GM21447 (cell line): ENCODE results near the gene CNTLN.

Experiments
- ATAC-seq: cut with Tn5 transposase; IDR thresholded peaks from one replicate; pipeline ENCODE4 v1.9.1; 2021; ENCODE audit not compliant: unreplicated experiment

CNTLN gene, protein sequence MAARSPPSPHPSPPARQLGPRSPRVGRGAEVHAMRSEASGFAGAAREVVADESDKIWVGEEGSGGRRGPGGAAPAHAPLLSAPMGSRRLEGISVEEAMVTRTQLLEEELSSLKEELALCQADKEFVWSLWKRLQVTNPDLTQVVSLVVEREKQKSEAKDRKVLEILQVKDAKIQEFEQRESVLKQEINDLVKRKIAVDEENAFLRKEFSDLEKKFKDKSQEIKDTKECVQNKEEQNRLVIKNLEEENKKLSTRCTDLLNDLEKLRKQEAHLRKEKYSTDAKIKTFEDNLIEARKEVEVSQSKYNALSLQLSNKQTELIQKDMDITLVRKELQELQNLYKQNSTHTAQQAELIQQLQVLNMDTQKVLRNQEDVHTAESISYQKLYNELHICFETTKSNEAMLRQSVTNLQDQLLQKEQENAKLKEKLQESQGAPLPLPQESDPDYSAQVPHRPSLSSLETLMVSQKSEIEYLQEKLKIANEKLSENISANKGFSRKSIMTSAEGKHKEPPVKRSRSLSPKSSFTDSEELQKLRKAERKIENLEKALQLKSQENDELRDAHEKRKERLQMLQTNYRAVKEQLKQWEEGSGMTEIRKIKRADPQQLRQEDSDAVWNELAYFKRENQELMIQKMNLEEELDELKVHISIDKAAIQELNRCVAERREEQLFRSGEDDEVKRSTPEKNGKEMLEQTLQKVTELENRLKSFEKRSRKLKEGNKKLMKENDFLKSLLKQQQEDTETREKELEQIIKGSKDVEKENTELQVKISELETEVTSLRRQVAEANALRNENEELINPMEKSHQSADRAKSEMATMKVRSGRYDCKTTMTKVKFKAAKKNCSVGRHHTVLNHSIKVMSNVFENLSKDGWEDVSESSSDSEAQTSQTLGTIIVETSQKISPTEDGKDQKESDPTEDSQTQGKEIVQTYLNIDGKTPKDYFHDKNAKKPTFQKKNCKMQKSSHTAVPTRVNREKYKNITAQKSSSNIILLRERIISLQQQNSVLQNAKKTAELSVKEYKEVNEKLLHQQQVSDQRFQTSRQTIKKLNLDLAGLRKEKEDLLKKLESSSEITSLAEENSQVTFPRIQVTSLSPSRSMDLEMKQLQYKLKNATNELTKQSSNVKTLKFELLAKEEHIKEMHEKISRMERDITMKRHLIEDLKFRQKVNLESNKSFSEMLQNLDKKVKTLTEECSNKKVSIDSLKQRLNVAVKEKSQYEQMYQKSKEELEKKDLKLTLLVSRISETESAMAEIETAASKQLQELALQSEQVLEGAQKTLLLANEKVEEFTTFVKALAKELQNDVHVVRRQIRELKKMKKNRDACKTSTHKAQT (N-terminal part only)

GRCh38 chr9:17134396-17135294, at the start of gene CNTLN:
CNTLN (plus strand) TSS chr9:17135040; CDS start chr9:17135066, 26 bp downstream.
- ATAC-seq, result peak; percentile 52

DNA sequence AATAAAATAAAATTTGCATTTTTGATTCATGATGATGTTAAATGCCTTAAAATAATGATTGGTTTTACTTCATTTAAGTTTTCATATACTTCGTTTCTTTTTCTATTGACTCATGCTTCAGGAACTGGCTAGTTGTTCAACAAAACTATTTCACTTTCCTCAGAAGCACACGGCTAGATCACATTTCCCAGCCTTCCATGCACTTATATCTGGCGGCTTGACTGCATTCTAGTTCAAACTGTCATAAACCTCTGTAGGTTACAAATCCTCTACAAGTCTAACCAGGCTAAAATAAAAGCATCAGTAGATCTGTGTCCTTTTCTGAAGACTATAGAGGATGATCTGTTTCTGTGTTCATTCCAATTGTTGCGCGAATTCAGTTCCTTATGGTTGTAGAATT, 46.3 kb upstream of the CNTLN start:
- ATAC-seq, result no peak

DNA sequence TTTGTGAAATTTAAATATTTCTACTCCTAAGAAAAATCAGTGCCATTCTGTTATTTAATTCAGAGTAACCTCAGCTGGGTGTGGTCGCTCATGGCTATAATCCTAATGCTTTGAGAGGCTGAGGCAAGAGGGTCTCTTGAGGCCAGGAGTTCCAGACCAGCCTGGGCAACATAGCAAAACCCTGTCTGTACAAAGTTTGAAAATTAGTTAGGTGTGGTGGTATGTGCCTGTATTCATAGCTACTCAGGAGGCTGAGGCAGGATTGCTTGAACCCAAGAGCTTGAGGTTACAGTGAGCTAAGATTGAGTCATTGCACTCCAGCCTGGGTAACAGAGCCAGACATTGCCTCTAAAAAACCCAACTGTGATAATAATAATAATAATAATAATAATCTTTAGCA, 44.8 kb upstream of the CNTLN start:
- no peak for ATAC-seq

DNA sequence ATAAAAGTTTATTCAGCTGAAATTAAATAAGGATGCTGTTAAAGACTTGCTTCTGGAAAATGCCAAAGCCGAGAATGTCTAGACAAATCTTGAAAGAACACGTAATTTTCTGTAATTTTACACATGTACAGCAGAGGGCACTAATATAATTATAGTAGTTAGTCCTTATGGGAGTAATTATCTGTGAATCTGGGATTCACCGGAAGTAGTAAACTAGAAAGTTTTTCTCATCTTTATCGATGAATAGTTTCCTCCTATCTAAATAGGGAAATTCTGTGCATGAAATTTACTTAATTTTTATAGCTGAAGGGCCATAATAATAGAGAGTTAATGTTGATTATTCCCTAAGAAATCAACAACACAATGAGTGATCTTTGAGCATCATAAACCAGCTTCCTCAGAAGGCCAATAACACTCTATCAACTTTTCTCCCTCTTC, 18.4 kb upstream of the CNTLN start:
- no peak for ATAC-seq

DNA sequence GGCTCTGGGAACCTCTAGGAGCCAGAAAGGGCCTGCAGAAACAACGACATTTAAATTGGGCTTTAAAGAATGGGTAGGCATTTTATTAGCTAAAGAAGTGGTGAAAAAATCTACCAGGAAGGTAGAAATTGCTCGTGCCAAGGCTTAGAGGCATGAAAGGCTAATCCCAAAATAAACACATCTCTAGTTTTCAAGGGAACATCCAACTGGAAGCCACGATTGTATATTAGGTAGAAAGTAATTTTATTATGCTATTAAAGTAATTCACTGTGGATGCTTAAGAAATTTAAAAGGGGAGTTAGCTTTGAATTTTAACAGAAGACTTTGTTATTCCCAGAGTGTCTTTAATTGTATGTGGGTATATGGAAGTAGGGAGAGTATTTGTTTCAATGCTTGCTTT, 17.5 kb upstream of the CNTLN start:
- ATAC-seq, result no peak

- ATAC-seq, result no peak
Observed at GRCh38 chr9:17120203-17120602, 14.6 kb upstream of the CNTLN start.

DNA sequence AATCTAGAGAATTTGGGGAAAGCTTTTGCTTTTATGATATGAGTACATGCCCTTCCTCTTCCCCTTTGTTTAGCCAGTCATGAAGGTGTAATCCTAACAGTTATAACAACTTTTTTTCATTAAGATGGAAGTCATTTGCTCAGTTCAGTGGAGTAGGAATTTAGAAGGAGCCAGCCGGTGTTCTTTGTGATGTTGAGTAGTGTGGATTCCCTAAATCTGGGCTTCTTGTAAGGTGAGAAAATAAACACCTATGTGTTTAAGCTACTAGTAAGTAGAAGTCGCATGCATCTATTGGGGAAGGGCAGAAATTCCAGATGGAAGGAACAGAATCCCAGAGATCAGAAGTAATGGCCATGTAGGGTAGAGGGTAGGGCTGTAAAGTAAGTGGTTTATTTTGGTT, 13.6 kb upstream of the CNTLN start:
- no peak for ATAC-seq

- no peak for ATAC-seq
Observed at GRCh38 chr9:17130291-17130690, 4.5 kb upstream of the CNTLN start.

DNA sequence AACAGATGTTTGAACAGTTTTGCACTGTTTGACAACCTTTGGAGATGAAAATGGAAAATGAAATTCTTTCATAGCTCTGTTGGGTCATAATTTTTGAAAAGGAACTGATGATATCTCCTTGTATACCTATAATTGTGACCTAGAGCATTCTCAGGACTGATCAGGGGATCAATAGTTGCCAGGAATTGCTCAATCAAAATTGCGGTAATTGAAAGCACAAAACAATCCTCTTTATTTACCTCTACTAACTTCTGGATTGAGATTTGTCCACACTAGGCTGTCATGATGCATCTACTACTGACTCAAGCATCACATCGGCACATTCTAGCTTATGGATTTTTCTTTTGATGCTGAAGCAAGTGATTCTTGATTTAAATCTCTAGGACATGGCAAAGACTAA, 4.1 kb upstream of the CNTLN start:
- no peak for ATAC-seq

GRCh38 chr9:17131494-17131893, 3.3 kb upstream of the CNTLN start:
- no peak for ATAC-seq

DNA sequence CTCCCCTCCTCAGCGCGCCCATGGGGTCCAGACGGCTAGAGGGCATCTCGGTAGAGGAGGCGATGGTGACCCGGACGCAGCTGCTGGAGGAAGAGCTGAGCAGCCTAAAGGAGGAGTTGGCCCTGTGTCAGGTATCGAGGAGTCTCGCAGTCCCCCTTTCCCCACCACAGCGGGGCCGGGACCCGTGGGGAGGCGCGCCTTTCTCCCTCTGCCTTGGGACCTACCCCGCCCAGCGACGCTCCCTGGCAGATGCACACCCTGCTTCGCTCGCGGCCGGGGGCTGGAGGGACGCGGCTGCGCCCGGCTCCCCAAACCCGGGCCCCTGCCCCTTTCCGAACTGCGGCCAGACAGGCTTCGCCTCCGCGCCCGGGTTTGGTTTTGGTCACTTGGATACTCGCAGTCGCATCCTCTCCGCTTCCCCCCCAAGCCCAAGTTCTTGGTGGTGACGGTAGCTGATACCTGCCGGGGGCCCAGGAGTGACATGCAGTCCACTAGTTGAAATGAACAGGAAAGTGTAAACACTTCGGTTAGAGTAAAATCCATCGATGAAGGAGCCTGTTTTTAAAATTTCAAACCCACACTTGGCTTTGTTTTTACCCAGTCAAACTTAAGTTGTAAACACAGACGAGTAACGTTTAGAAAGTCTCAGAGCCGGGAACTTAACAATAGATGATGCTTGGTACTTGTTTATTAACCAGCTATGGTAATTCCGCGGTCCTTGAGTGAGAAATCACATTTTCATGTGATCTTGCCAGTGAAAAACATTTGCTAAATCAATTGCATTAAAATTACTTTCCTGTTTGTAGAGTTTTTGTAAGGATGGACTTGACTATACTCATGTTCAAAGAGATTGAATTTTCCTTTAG, 688 bp downstream of the CNTLN start:
- peak; percentile 40 for ATAC-seq

- ATAC-seq, result no peak
Observed at GRCh38 chr9:17137566-17137965, 2.7 kb downstream of the CNTLN start.

GRCh38 chr9:17138503-17138902, 3.7 kb downstream of the CNTLN start:
- ATAC-seq, result no peak

GRCh38 chr9:17140418-17140817, 5.6 kb downstream of the CNTLN start:
- ATAC-seq, result no peak

- no peak for ATAC-seq
Observed at GRCh38 chr9:17148324-17148723, 13.5 kb downstream of the CNTLN start.

DNA sequence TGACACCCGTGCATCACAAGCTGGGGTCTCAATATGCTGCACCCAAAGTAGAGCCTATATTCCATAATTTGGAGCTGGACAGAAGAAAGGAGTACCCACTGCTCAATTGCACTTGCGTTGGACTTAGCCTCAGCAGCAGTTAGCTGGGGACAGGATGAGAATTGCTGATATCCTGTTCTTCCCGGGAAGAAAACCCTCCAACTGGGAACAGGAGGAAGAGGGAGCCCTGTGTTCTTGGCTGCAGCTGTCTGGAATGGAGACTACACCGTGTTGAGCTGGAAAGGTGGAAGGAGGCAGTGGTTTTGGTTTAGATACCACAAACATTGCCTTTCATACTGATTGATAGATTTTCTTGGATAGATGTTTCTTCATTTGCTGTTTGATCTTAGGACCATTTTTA, 24.6 kb downstream of the CNTLN start:
- no peak for ATAC-seq

DNA sequence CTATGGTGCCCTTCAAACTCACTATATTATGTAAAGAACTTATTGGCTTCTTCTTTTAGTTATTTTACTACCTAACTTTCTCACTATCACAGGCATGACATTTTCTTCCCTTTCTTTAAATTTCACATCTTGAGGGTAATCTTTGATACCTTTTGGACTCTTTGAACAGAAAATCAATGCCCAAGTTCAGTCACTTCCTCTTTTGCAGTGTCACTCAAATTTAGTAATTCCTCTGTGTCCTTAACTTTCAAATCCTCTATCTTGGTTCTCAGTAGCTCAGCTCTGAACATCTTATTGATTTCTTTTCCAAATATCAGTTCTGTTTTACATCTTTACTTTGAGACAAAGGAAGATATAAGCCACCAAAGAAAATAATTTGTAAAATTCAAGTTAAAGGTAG, 25.5 kb downstream of the CNTLN start:
- ATAC-seq, result no peak

DNA sequence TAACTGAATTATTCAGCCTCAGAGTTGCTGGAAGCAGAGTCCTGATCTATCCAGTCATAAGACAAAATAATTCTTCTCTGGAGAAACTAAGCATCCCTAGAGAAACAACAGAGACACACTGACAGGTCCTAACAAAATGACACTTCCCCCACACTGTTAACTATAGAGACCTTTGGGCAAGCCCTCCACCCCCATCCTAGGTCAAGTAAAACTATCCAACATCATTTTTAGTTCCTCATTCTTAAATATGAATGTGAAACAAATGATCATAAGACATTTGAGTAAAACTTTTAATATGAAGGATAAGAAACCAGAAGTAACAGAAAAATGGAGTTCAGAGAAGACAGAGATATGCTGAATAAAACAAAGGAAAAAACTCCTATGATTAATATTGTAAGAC, 30.9 kb downstream of the CNTLN start:
- ATAC-seq, result no peak

GRCh38 chr9:17166346-17166745, 31.5 kb downstream of the CNTLN start:
- ATAC-seq, result no peak
